WERI-Rb-1 (cell line): ENCODE data around the gene AREL1.
A peak's percentile ranks its signal among the peaks of the same experiment; 100 is the strongest.

ENCODE experiments used
- DNase-seq: peaks from one replicate; pipeline ENCODE4 v3.0.0-alpha.2; 2020
- H3K27ac ChIP-seq: fragments of 250-450 bp; sonication (Bioruptor Pico); 2 replicates; pipeline ENCODE4 v1.5.1; 2020; ENCODE audit warnings: mild to moderate bottlenecking, moderate library complexity
- H3K27me3 ChIP-seq: fragments of 250-450 bp; sonication (Bioruptor Pico); 2 replicates; pipeline ENCODE4 v1.5.1; 2021; ENCODE audit warnings: mild to moderate bottlenecking, low read depth, moderate library complexity; ENCODE audit not compliant: insufficient read depth, severe bottlenecking
- H3K36me3 ChIP-seq: fragments of 250-450 bp; sonication (Bioruptor Pico); 2 replicates; pipeline ENCODE4 v1.5.1; 2020; ENCODE audit warnings: mild to moderate bottlenecking, moderate library complexity
- H3K4me3 ChIP-seq: 2 replicates; pipeline ENCODE4 v1.5.1; 2011; ENCODE audit warnings: low read depth, mild to moderate bottlenecking, control low read depth, low read length
- H3K9me3 ChIP-seq: fragments of 250-450 bp; sonication (Bioruptor Pico); 2 replicates; pipeline ENCODE4 v1.5.1; 2021; ENCODE audit warnings: mild to moderate bottlenecking, moderate library complexity; ENCODE audit not compliant: severe bottlenecking
- TF ChIP-seq, protein P1 (sequence below): IDR thresholded peaks from 2 replicates; pipeline ENCODE4 v1.5.1; 2011; ENCODE audit warnings: low read depth, mild to moderate bottlenecking, control low read depth, inconsistent platforms, low read length

Gene AREL1

DNA sequence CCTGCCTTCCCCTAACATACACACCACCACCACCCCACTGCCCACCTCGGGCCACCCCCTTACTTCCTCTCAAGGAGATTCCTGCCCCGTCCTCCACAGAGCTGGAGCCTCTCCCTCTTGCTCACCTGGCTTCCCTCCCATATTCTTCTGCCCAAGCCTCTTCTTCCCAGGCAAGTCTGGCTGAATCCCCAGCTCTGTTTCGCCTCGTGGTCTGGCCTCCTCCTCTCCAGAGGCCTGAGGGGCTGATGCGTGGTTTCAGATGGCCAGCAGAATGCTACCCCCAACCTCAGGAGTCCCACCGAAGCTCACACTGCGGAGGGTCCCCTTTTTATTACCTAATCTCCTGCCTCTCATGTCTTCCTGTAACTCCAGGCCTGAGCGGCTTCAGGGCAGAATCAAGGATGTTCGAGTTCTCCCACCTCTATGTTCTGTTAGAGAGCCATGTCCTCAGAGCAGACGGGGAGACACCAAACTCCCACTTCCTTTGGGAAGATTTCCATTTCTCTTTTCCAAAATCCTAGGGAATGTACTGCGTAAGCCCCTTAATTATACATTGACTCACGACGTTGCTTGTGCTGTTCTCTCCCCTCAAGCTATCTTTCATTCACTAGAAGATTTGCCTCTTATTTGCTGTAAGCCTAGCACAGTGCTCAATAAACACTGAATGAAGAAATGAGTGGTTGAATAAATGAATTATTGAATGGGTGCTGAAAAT is 67.0 kb downstream of the AREL1 start:
- DNase-seq, result no peak
- Histone ChIP-seq H3K36me3 (no peaks in the 10 kb centered on the region), H3K27me3 (no peaks in the 10 kb centered on the region), H3K4me3 (no peak overlapping the region), H3K27ac (peak overlapping the region; percentile 45), H3K9me3 (no peaks in the 10 kb centered on the region)
- TF ChIP-seq, protein P1, sequence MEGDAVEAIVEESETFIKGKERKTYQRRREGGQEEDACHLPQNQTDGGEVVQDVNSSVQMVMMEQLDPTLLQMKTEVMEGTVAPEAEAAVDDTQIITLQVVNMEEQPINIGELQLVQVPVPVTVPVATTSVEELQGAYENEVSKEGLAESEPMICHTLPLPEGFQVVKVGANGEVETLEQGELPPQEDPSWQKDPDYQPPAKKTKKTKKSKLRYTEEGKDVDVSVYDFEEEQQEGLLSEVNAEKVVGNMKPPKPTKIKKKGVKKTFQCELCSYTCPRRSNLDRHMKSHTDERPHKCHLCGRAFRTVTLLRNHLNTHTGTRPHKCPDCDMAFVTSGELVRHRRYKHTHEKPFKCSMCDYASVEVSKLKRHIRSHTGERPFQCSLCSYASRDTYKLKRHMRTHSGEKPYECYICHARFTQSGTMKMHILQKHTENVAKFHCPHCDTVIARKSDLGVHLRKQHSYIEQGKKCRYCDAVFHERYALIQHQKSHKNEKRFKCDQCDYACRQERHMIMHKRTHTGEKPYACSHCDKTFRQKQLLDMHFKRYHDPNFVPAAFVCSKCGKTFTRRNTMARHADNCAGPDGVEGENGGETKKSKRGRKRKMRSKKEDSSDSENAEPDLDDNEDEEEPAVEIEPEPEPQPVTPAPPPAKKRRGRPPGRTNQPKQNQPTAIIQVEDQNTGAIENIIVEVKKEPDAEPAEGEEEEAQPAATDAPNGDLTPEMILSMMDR, result no peak

GRCh38 chr14:74645244-74645643 is 67.6 kb downstream of the AREL1 start:
- TF ChIP-seq, protein P1, result no peak
- Histone ChIP-seq H3K27me3 (no peaks in the 10 kb centered on the region), H3K4me3 (no peak overlapping the region), H3K36me3 (no peaks in the 10 kb centered on the region), H3K9me3 (no peaks in the 10 kb centered on the region), H3K27ac (peak overlapping the region; percentile 45)
- no peak for DNase-seq

DNA sequence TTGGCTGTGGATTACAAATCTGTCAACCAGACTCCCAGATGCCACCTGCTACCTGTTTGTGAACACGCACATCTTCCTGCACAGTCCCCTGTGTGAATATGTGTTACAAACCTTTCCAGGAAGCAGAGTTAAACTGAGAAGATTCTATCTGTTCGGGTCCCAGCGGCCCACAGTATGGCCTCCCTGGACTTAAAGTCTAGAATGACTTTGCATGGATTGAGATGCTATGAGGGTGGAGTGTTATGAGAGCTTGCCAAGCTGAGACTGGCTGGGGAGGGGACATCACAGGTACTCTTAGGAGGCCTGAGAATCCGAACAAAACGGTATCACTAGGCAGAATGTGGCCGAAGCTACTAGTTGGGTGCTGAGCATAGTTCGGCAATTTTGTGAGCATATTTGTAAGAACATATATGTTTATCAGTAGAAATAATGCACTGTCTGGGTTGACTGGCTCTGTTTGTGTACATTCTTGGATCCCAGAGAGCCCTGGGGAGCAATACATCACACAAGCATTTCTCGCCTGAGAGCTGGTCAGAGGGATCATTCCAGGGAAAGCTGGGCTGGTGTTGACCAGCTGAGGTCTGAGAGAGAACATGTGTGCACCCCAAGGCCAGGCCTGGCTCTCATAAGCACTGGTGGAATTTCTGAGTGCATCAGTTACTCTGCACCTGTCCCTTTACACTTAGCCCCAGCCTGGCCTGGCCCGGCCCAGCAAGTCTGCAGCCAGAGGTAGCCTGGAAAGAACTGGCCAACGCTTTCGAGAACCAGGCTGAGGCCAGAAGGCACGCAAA is 71.1 kb downstream of the AREL1 start:
- Histone ChIP-seq H3K27me3 (no peaks in the 10 kb centered on the region), H3K27ac (no peak overlapping the region), H3K4me3 (no peak overlapping the region), H3K36me3 (no peaks in the 10 kb centered on the region), H3K9me3 (no peaks in the 10 kb centered on the region)
- TF ChIP-seq, protein P1, result no peak
- DNase-seq, result no peak

GRCh38 chr14:74638966-74639365 is 73.9 kb downstream of the AREL1 start:
- Histone ChIP-seq H3K9me3 (no peaks in the 10 kb centered on the region), H3K27ac (peak overlapping the region; percentile 91), H3K4me3 (no peak overlapping the region), H3K27me3 (no peaks in the 10 kb centered on the region), H3K36me3 (no peaks in the 10 kb centered on the region)
- no peak for DNase-seq
- TF ChIP-seq, protein P1, result no peak

GRCh38 chr14:74638066-74638465 is 74.8 kb downstream of the AREL1 start:
- no peaks in the 10 kb centered on the region for H3K9me3 ChIP-seq
- H3K27me3 ChIP-seq, result no peaks in the 10 kb centered on the region
- H3K36me3 ChIP-seq, result no peaks in the 10 kb centered on the region
- TF ChIP-seq, protein P1, result 0 out of 2 replicates have a peak, but pooled peaks have one; percentile 24
- H3K27ac ChIP-seq, result peak overlapping the region; percentile 91
- DNase-seq, result peak; percentile 86
- H3K4me3 ChIP-seq, result no peak overlapping the region
